ENCODE data around the gene POLR1A.

The POLR1A gene

GRCh38 chr2:85975581-85975980, 130.1 kb downstream of the POLR1A start:
- H3K4me2 ChIP-seq (ENCODE audit: low read length) = no peak overlapping the region
- no peaks in the 10 kb centered on the region for H3K27me3 ChIP-seq (ENCODE audit: low read depth, low read length)
- peaks cover 8% of the 10 kb centered on the region for H3K9me3 ChIP-seq (ENCODE audit: insufficient read depth, low read length)
- peaks cover 3% of the 10 kb centered on the region for H3K36me3 ChIP-seq (replicated peaks; ENCODE audit: low read depth, low read length)
- no peak overlapping the region for H2AFZ ChIP-seq (ENCODE audit: low read depth, low read length)
- H4K20me1 ChIP-seq (ENCODE audit: insufficient read depth, low read length) = no peaks in the 10 kb centered on the region
- H3K27ac ChIP-seq (ENCODE audit: low read length) = no peak overlapping the region
- no peak overlapping the region for H3K4me3 ChIP-seq (ENCODE audit: low read length)
- H3K4me1 ChIP-seq (ENCODE audit: low read length) = peaks cover 14% of the 10 kb centered on the region
- H3K9ac ChIP-seq (ENCODE audit: low read length) = no peak overlapping the region
- no peak for TF ChIP-seq CTCF (IDR thresholded peaks at IDR 0.05; ENCODE audit: low read depth, low read length)
- TF ChIP-seq EZH2phosphoT487 (IDR thresholded peaks at IDR 0.05; ENCODE audit: low read depth) = no peak
- no peaks in the 10 kb centered on the region for H3K79me2 ChIP-seq (ENCODE audit: low read length)

GRCh38 chr2:85974390-85974789, 131.3 kb downstream of the POLR1A start:
- no peaks in the 10 kb centered on the region for H4K20me1 ChIP-seq (ENCODE audit: insufficient read depth, low read length)
- peaks cover 8% of the 10 kb centered on the region for H3K4me1 ChIP-seq (ENCODE audit: low read length)
- no peaks in the 10 kb centered on the region for H3K27me3 ChIP-seq (ENCODE audit: low read depth, low read length)
- no peak overlapping the region for H3K4me2 ChIP-seq (ENCODE audit: low read length)
- H3K79me2 ChIP-seq (ENCODE audit: low read length) = no peaks in the 10 kb centered on the region
- H2AFZ ChIP-seq (ENCODE audit: low read depth, low read length) = no peak overlapping the region
- no peak overlapping the region for H3K27ac ChIP-seq (ENCODE audit: low read length)
- peaks cover 3% of the 10 kb centered on the region for H3K36me3 ChIP-seq (replicated peaks; ENCODE audit: low read depth, low read length)
- H3K9ac ChIP-seq (ENCODE audit: low read length) = no peak overlapping the region
- peaks cover 8% of the 10 kb centered on the region for H3K9me3 ChIP-seq (ENCODE audit: insufficient read depth, low read length)
- no peak for TF ChIP-seq CTCF (IDR thresholded peaks at IDR 0.05; ENCODE audit: low read depth, low read length)
- TF ChIP-seq EZH2phosphoT487 (IDR thresholded peaks at IDR 0.05; ENCODE audit: low read depth) = no peak
- no peak overlapping the region for H3K4me3 ChIP-seq (ENCODE audit: low read length)

GRCh38 chr2:85972355-85972754, 133.3 kb downstream of the POLR1A start:
- Histone ChIP-seq H3K36me3 (replicated peaks; ENCODE audit: low read depth, low read length) (peaks cover 3% of the 10 kb centered on the region), H2AFZ (ENCODE audit: low read depth, low read length) (no peak overlapping the region), H3K27me3 (ENCODE audit: low read depth, low read length) (no peaks in the 10 kb centered on the region), H3K4me2 (ENCODE audit: low read length) (no peak overlapping the region), H3K27ac (ENCODE audit: low read length) (no peak overlapping the region), H3K79me2 (ENCODE audit: low read length) (no peaks in the 10 kb centered on the region), H3K4me1 (ENCODE audit: low read length) (no peaks in the 10 kb centered on the region), H3K4me3 (ENCODE audit: low read length) (no peak overlapping the region), H4K20me1 (ENCODE audit: insufficient read depth, low read length) (no peaks in the 10 kb centered on the region), H3K9me3 (ENCODE audit: insufficient read depth, low read length) (peaks cover 8% of the 10 kb centered on the region), H3K9ac (ENCODE audit: low read length) (no peak overlapping the region)
- TF ChIP-seq CTCF (IDR thresholded peaks at IDR 0.05; ENCODE audit: low read depth, low read length) = no peak
- TF ChIP-seq EZH2phosphoT487 (IDR thresholded peaks at IDR 0.05; ENCODE audit: low read depth) = no peak

GRCh38 chr2:85971366-85971765, 134.3 kb downstream of the POLR1A start:
- Histone ChIP-seq H3K9ac (ENCODE audit: low read length) (no peak overlapping the region), H3K27me3 (ENCODE audit: low read depth, low read length) (no peaks in the 10 kb centered on the region), H3K4me3 (ENCODE audit: low read length) (no peak overlapping the region), H3K79me2 (ENCODE audit: low read length) (no peaks in the 10 kb centered on the region), H3K9me3 (ENCODE audit: insufficient read depth, low read length) (peaks cover 8% of the 10 kb centered on the region), H2AFZ (ENCODE audit: low read depth, low read length) (no peak overlapping the region), H3K27ac (ENCODE audit: low read length) (no peak overlapping the region), H3K36me3 (replicated peaks; ENCODE audit: low read depth, low read length) (peaks cover 3% of the 10 kb centered on the region), H3K4me2 (ENCODE audit: low read length) (no peak overlapping the region), H3K4me1 (ENCODE audit: low read length) (no peaks in the 10 kb centered on the region), H4K20me1 (ENCODE audit: insufficient read depth, low read length) (no peaks in the 10 kb centered on the region)
- TF ChIP-seq CTCF (IDR thresholded peaks at IDR 0.05; ENCODE audit: low read depth, low read length) (no peak), EZH2phosphoT487 (IDR thresholded peaks at IDR 0.05; ENCODE audit: low read depth) (no peak)
